DMS79 treated with DMSO at 0.1 percent for 48 hours (cell line): ENCODE measurements around the gene POMGNT1.
A peak's percentile ranks its signal among the peaks of the same experiment; 100 is the strongest.

Experiments
- DNase-seq: peaks from one replicate; lab custom pipeline; 2025; lab: John Stamatoyannopoulos, UW

Gene POMGNT1

GRCh38 chr1:46210561-46210960 is 12.3 kb upstream of the POMGNT1 start:
- no peak for DNase-seq

DNA sequence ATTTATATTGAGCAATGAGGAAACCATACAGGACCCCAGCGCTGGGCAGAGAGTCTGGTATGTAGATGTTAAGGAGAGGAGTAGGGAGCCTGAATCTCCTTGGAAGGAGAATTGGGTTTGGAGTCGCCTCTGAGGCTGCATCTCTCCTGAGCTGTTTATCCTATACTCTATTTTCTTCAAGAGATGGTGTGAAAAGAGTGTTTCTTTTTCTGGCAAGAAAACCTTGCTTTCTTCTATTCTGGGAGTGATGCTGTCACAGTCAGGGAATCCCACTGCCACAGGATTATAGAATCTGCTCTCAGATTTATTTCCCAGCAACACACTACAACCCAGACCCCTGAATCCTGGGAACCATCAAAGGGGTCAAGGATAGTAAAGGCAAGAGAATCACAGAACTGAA is 8.2 kb upstream of the POMGNT1 start:
- DNase-seq = no peak

DNA sequence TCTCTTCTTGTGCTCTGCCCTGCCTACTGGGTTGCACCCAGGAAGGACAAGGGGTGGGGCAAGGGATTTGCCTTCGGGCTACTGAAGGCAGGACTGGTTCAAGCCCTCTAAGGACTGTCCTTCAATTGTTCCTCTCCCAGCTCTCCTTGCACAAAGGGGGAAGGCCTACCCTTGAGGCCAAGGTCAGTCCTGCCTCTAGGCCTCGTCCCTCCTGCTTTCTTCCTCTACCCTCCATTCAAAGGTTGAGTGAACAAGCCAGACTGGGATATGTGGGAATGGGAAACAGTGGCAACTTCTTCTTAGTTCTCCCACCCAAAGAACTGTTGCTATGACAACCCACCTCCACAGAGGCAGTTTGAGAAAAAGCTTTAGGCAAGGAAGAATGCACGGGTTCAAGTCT is 7.6 kb upstream of the POMGNT1 start:
- no peak for DNase-seq

GRCh38 chr1:46205141-46205540 is 6.9 kb upstream of the POMGNT1 start:
- DNase-seq = no peak

- peak; percentile 95 for DNase-seq
These were observed 6.1 kb upstream of the POMGNT1 start for GRCh38 chr1:46204406-46204742.

DNA sequence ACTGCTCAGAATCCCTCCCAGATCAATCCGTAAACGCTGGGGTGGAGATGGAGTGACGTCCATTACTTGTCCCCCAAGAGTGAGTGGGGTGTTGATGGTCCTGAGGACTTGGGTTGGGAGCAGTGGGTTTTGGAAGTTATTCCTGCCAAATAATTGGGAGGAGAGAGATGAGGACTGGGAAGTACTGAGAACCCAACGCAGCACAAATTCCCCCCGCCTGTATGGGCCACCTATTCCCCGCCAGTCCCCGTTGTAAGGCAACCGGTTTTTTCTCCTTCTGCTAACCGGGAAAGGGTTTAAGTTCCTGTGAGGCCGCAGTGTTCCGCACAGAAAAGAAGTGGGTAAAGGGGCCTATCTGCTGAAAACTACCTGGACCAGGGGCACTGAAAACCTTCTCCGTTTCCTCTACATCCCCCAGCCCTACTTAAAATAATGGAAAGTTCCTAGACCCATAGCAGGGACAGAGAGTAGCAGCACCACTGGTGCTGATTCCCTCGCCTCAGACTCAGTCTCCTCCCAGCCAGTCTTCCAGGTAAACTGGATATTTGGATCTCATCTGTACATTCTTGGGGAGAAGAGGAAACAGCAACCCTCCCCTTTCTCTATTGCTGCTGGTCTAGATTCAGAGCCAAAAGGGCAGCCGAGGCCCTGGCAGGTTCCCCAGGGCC is 5.6 kb upstream of the POMGNT1 start:
- DNase-seq = peak; percentile 72

DNA sequence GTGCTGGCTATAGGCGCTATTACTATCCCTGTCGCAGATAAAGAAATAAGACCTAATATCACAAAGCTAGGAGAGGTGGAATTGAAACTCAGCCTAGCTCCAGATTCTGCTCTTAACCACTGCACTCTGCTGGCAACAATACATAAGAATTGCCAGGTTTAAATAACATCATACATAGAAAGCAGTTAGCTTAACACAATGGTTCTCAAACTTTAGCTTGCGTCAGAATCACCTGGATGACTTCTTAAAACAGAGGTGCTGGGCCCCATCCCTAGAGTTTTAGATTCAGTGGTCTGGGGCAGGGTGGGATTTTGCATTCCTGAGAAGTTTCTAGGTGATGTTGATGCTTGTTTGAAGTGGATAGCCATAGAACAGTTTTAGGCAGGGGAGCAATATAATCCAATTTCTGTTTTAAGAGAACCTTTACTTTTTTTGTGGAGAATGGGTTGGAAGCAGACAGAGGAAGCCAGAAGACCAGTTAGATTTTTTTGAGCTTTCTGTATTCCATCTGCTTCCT is 1.1 kb upstream of the POMGNT1 start:
- DNase-seq = no peak

DNA sequence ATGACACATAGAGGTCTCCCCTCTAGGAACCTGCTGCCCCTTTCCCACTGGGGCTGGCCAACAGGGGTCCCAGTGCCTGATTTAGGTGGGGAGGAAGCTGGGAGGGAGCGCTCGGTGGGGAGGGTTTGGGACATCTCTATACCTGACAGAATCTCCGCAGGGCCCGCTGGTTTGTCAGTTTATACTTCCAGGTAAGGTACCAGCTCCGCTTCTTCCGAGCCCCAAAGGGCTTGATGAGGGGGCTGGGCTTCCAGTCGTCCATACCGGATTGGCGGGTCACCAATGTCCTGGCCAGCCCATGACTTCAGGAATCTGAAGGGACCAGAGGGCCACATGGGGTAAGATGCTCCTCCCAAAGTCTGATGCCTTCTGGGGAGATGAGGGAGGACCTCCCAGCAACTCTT is 672 bp downstream of the POMGNT1 start:
- DNase-seq = no peak

GRCh38 chr1:46196609-46197008 is 1.6 kb downstream of the POMGNT1 start:
- DNase-seq = no peak

DNA sequence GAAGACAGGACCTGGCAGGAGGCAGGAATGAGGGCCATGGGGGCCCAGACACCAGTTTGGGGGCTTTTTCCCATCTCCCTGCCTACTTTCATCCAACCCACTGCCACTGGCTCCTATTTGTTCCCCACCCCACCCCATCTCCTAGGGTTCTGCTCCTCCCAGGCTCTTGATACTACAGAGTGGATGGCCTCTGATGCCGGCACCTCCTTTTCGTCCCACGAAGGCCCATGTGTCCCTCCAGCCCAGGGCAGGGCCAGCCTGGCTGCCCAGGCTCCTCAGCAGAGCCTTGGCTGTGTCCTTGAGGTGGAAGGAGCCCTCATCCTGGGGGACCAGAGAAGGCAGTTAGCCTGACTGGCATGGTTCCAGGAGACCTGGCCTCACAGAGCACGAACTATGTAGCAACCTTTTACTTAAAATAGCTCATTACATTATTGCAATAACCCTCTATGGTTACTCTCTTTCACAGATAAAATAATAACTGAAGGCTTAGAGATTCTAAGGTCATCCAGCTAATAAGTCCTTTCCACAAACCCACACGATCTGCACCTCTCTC is 3.5 kb downstream of the POMGNT1 start:
- DNase-seq = no peak

GRCh38 chr1:46193984-46194570 is 4.2 kb downstream of the POMGNT1 start:
- peak; percentile 43 for DNase-seq

GRCh38 chr1:46193285-46193684 is 4.9 kb downstream of the POMGNT1 start:
- no peak for DNase-seq

GRCh38 chr1:46192171-46192570 is 6.1 kb downstream of the POMGNT1 start:
- DNase-seq = no peak

- no peak for DNase-seq
These were observed 7.1 kb downstream of the POMGNT1 start for GRCh38 chr1:46191033-46191701.

DNA sequence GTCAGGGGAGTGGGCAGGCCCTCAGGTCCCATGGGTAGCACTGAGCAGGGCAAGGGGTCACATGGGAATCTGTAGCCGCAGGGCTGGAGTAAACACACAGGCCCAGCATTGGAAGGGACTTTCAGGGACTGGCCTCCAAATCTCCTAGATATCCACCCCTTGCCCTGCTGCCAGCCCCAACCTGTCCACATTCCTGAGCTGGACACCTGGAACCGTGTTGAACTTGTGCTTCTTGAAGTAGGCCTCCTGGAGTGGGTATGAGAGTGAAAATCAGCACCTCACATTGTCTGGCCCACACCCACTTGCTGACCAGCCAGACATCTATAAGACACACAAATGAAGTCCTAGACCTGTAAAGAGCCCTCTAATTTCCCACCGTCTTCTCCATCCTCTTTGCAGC is 7.7 kb downstream of the POMGNT1 start:
- no peak for DNase-seq

DNA sequence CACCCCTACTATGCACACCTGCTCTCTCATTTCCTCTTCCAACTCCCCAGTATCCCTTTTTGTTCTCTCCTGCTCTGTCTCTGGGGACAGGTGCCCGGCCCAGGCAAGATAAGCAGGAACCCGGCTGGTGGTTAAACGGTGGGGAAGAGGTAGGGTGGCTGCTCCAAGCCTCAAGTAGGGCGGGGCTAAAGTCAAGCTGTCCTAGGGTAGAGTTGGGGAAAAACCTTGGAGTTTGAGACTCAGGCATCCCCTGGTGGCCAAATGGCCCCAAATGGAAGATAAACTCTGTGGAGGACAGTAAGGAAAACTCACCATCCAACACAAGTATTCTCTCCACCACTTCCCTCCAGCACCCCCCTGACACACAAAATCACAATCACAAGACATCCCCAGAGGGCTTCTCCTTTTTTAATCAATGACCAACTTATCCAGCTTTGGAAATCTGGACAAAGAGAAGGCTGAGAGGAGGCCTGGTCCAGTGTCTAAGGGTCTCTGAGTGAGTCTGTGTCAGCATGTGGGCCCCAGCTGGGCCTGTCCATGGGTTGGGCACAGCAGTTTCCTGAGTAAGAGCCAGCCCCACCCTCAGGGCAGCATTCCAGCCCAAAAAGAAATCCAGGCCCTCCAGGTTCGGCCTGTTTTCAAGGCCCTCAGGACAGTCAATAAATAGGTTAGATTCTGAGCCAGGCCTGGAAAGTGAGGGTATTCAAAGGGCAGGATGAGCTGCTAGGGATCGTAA is 9.8 kb downstream of the POMGNT1 start:
- DNase-seq = no peak

DNA sequence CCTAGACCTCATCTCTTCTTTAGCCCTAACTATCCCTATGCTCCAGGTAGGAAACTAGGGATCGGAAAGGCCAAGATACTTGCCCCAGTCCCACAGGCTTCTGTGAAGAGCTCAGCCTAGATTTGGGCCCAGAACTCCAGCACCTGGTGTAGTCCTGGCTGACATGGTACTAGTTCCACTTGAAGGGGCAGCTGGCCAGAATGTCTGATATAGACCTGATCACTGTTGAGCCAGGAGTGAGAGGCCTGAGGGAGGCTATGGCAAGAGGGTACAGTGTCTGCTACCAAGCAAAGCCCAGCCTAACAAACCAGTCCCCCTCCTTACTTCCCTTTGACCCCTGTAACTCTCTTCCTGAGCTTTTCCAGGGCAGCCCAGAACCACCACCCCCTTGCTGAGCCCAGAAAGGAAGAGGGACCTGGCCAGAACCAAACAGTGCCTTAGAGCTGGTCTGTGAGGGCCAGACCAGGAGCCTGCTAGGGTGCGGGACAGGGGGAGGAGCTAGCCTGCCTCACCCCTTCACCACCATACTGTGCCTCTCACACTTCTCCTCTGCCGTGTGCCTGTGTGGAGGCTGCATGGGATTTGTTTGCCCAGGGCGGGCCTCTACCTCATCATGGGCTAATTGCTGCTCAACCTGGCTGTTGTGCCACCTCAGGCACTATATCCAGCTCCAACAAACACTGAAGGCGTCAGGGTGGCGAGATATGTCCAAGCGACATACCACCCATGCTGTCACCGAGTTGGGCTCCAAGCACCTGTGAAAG is 10.9 kb downstream of the POMGNT1 start:
- DNase-seq = no peak

GRCh38 chr1:46186076-46186475 is 12.2 kb downstream of the POMGNT1 start:
- DNase-seq = no peak

DNA sequence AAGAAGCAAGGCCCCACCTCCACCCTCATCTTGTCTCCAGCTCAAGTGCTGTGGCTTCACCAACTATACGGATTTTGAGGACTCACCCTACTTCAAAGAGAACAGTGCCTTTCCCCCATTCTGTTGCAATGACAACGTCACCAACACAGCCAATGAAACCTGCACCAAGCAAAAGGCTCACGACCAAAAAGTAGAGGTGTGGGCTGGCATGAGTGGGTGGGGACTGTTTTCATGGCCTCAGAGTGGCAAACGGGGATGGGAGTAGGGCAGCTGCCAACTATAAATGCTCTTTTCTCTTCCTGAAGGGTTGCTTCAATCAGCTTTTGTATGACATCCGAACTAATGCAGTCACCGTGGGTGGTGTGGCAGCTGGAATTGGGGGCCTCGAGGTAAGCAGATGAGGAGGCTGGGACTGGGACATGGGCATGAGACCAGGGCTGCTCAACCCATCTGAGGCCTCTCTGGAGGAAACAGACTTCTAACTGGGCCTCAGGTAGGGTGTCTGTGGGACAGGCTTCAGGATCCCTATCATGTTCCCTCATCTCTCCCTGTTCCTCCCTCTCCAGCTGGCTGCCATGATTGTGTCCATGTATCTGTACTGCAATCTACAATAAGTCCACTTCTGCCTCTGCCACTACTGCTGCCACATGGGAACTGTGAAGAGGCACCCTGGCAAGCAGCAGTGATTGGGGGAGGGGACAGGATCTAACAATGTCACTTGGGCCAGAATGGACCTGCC is 13.1 kb downstream of the POMGNT1 start:
- DNase-seq = peak; percentile 8

GRCh38 chr1:46183926-46184557 is 14.2 kb downstream of the POMGNT1 start:
- no peak for DNase-seq
